DND-41 (cell line): ENCODE measurements around the gene RTN4RL2.

Source experiments
- ATAC-seq: fragments of 200-7000 bp; cut with Tn5 transposase; 3 replicates; pipeline ENCODE4 v1.9.1; 2021; ENCODE audit warnings: low read depth; ENCODE audit not compliant: insufficient read depth
- DNase-seq: peaks from one replicate; pipeline ENCODE4 v3.0.0-alpha.2; 2020
- H2AFZ ChIP-seq: 2 replicates; pipeline ENCODE4 v1.6.0; 2012; ENCODE audit warnings: low read depth, low read length
- H3K27ac ChIP-seq: 2 replicates; pipeline ENCODE4 v1.5.1; 2012; ENCODE audit warnings: low read length, inconsistent platforms
- H3K27me3 ChIP-seq: fragments of 200-600 bp; sonication (generic); 2 replicates; pipeline ENCODE4 v1.6.0; 2012; ENCODE audit warnings: low read length, mild to moderate bottlenecking, inconsistent platforms; ENCODE audit not compliant: insufficient read depth, poor library complexity
- H3K36me3 ChIP-seq: 2 replicates; pipeline ENCODE4 v1.5.1; 2012; ENCODE audit warnings: low read length, inconsistent platforms; ENCODE audit not compliant: insufficient read depth
- H3K4me1 ChIP-seq: 2 replicates; pipeline ENCODE4 v1.5.1; 2012; ENCODE audit warnings: mild to moderate bottlenecking, low read length; ENCODE audit not compliant: insufficient read depth
- H3K4me2 ChIP-seq: 2 replicates; pipeline ENCODE4 v1.6.0; 2012; ENCODE audit warnings: mild to moderate bottlenecking, moderate library complexity, low read length, inconsistent platforms; ENCODE audit not compliant: insufficient read depth
- H3K4me3 ChIP-seq, 2 experiments: fragments of 200-600 bp in 1 of 2; shearing (Covaris generic) in 1 of 2; 2 replicates each; pipeline ENCODE4 v1.5.1; 2012 to 2016; ENCODE audit warnings: inconsistent platforms in 2 of 2, low read length in 2 of 2, mild to moderate bottlenecking in 2 of 2, low read depth in 1 of 2, moderate library complexity in 1 of 2
- H3K79me2 ChIP-seq: 2 replicates; pipeline ENCODE4 v1.6.0; 2012; ENCODE audit warnings: low read length, inconsistent platforms; ENCODE audit not compliant: insufficient read depth
- H3K9ac ChIP-seq: 2 replicates; pipeline ENCODE4 v1.6.0; 2012; ENCODE audit warnings: low read depth, mild to moderate bottlenecking, inconsistent platforms, low read length, moderate library complexity
- H3K9me3 ChIP-seq: 2 replicates; pipeline ENCODE4 v1.5.1; 2012; ENCODE audit warnings: low read length, moderate library complexity, mild to moderate bottlenecking, inconsistent platforms; ENCODE audit not compliant: insufficient read depth, severe bottlenecking
- H4K20me1 ChIP-seq: 2 replicates; pipeline ENCODE4 v1.6.0; 2012; ENCODE audit warnings: low read length; ENCODE audit not compliant: insufficient read depth
- EZH2 ChIP-seq: IDR thresholded peaks from 3 replicates; pipeline ENCODE4 v1.6.1; 2012; ENCODE audit warnings: borderline replicate concordance, low read depth, mild to moderate bottlenecking, moderate library complexity, low read length, inconsistent platforms; ENCODE audit not compliant: severe bottlenecking
- TF ChIP-seq, protein P1 (sequence below): IDR thresholded peaks from 2 replicates; pipeline ENCODE4 v1.5.1; 2012; ENCODE audit warnings: borderline replicate concordance, low read length, moderate library complexity, mild to moderate bottlenecking; ENCODE audit not compliant: poor library complexity, severe bottlenecking; ENCODE audit errors: extremely low read depth

Gene RTN4RL2

DNA sequence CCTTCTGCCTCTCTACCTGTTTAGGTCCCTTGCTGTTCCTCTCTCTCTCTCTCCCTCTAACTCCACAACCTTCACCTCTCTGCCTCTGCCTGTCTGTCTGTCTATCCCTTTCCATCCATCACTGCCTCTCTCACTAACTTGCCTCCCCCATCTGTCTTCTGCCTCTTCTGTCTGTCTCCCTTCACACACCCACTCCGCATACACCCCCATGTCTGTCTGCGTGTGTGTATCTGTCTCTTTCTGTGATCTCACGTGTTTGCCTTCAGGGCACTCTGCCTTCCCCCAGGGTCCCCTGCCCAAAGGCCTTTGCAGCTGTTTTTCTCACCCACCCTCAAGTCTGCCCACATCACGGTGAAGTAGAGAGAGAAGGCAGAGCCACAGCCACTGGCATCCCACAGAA lies 7.9 kb downstream of the RTN4RL2 start:
- Histone ChIP-seq H3K4me1 (no peaks in the 10 kb centered on the region), H3K4me2 (no peak overlapping the region), H3K4me3 (no peak overlapping the region), H2AFZ (no peak overlapping the region), H3K9ac (no peak overlapping the region), H3K9me3 (no peaks in the 10 kb centered on the region), H3K36me3 (no peaks in the 10 kb centered on the region), H3K79me2 (no peaks in the 10 kb centered on the region), H3K27ac (no peak overlapping the region), H3K27me3 (no peaks in the 10 kb centered on the region), H4K20me1 (no peaks in the 10 kb centered on the region)
- no peak for DNase-seq
- TF ChIP-seq, protein P1, sequence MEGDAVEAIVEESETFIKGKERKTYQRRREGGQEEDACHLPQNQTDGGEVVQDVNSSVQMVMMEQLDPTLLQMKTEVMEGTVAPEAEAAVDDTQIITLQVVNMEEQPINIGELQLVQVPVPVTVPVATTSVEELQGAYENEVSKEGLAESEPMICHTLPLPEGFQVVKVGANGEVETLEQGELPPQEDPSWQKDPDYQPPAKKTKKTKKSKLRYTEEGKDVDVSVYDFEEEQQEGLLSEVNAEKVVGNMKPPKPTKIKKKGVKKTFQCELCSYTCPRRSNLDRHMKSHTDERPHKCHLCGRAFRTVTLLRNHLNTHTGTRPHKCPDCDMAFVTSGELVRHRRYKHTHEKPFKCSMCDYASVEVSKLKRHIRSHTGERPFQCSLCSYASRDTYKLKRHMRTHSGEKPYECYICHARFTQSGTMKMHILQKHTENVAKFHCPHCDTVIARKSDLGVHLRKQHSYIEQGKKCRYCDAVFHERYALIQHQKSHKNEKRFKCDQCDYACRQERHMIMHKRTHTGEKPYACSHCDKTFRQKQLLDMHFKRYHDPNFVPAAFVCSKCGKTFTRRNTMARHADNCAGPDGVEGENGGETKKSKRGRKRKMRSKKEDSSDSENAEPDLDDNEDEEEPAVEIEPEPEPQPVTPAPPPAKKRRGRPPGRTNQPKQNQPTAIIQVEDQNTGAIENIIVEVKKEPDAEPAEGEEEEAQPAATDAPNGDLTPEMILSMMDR: no peak
- TF ChIP-seq EZH2: no peak
- ATAC-seq: no peak

- no peaks in the 10 kb centered on the region for H3K79me2 ChIP-seq
- H3K4me2 ChIP-seq: no peak overlapping the region
- no peaks in the 10 kb centered on the region for H3K4me1 ChIP-seq
- H3K27me3 ChIP-seq: no peaks in the 10 kb centered on the region
- H3K9ac ChIP-seq: no peak overlapping the region
- no peak for TF ChIP-seq EZH2
- TF ChIP-seq, protein P1: no peak
- no peaks in the 10 kb centered on the region for H3K36me3 ChIP-seq
- H3K9me3 ChIP-seq: no peaks in the 10 kb centered on the region
- no peaks in the 10 kb centered on the region for H4K20me1 ChIP-seq
- no peak overlapping the region for H2AFZ ChIP-seq
- no peak overlapping the region for H3K4me3 ChIP-seq
- H3K27ac ChIP-seq: no peak overlapping the region
- DNase-seq (no peak), ATAC-seq (no peak)
Observed at GRCh38 chr11:57469268-57469667, 8.9 kb downstream of the RTN4RL2 start.

DNA sequence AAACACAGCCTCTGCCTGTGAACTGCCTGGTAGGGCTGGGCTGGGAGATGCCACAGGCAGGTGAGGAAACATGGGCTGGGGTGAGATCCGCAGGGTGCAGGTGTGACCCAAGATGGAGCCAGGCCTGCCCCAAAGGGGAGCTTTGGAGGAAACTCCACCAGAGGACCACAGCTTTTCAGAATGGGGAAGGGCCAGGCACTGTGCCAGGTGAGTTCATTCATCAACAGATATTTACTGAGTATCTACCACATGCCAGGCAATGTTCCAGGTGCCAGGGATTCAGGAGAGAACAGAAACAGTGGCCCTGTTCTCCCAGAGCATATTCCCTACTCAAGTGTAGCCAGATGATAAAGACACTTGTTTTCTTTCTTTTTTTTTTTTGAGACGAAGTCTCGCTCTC lies 11.2 kb downstream of the RTN4RL2 start:
- TF ChIP-seq EZH2: no peak
- TF ChIP-seq, protein P1: no peak
- Histone ChIP-seq H2AFZ (no peak overlapping the region), H4K20me1 (no peaks in the 10 kb centered on the region), H3K9me3 (no peaks in the 10 kb centered on the region), H3K36me3 (no peaks in the 10 kb centered on the region), H3K27ac (no peak overlapping the region), H3K4me1 (no peaks in the 10 kb centered on the region), H3K4me3 (no peak overlapping the region), H3K79me2 (no peaks in the 10 kb centered on the region), H3K9ac (no peak overlapping the region), H3K4me2 (no peak overlapping the region), H3K27me3 (no peaks in the 10 kb centered on the region)
- ATAC-seq: no peak
- no peak for DNase-seq

DNA sequence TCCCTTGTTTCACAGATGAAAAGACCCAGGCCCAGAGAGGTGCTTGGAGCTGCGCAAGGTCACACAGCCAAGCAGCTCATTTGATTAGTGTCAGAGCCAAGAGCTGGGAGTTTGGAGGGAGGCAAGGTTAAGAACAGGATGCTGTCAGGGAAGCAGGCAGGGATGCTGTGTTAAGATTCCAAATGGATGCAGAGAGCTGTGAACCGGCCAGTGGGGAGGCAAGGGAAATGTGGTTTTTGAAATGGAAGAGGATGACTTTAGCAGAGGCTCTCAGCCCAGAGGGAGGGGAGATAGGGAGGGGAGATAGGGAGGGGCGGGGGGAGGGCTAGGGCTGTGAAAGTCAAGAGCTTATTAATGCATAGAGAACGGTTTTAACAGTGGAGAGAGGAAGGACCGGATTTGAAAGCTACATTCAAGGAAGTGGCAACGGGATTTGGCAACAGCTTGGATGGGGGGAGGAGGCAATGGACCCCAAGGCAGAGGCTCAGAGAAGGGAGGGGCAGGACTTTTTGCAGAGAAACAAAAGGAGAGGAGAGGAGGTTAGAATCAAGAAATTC lies 13.0 kb downstream of the RTN4RL2 start:
- Histone ChIP-seq H3K9me3 (no peaks in the 10 kb centered on the region), H3K4me1 (no peaks in the 10 kb centered on the region), H3K4me3 (no peak overlapping the region), H2AFZ (no peak overlapping the region), H3K4me2 (no peak overlapping the region), H3K27ac (no peak overlapping the region), H4K20me1 (no peaks in the 10 kb centered on the region), H3K79me2 (no peaks in the 10 kb centered on the region), H3K9ac (no peak overlapping the region), H3K36me3 (no peaks in the 10 kb centered on the region), H3K27me3 (no peaks in the 10 kb centered on the region)
- ATAC-seq: no peak
- DNase-seq: no peak
- TF ChIP-seq, protein P1: no peak
- no peak for TF ChIP-seq EZH2
